Astrocyte (in vitro differentiated cells and primary cell): ENCODE data around the gene HACL1.

Experiments
- EZH2 ChIP-seq: IDR thresholded peaks from 2 replicates; pipeline ENCODE4 v1.6.1; 2012; ENCODE audit warnings: mild to moderate bottlenecking, low read length, inconsistent platforms; ENCODE audit not compliant: insufficient read depth
- TF ChIP-seq, protein P1 (sequence below): IDR thresholded peaks from 2 replicates; pipeline ENCODE4 v1.5.1; 2011; ENCODE audit warnings: low read depth, mild to moderate bottlenecking, inconsistent platforms, low read length, moderate library complexity; ENCODE audit not compliant: insufficient read depth

DNA sequence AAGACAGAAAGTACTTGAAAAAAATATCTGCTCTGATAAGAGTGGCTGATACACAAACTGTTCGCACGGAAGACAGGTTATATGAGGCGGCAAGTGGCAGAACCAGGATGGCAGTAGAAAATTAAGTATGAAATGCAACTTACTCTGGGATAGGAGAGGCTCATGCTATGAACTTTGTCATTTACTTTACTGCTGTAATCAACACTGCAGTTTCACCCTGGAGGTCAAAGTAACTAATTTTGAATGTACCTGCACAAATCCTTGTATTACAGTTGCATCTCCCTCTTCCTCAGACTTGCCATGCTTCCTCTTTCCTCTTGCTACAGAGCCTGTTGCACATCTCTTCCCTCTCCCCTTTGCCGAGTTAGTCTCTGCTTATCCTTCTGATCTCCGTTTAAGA lies 38.8 kb downstream of the HACL1 start:
- TF ChIP-seq, protein P1, sequence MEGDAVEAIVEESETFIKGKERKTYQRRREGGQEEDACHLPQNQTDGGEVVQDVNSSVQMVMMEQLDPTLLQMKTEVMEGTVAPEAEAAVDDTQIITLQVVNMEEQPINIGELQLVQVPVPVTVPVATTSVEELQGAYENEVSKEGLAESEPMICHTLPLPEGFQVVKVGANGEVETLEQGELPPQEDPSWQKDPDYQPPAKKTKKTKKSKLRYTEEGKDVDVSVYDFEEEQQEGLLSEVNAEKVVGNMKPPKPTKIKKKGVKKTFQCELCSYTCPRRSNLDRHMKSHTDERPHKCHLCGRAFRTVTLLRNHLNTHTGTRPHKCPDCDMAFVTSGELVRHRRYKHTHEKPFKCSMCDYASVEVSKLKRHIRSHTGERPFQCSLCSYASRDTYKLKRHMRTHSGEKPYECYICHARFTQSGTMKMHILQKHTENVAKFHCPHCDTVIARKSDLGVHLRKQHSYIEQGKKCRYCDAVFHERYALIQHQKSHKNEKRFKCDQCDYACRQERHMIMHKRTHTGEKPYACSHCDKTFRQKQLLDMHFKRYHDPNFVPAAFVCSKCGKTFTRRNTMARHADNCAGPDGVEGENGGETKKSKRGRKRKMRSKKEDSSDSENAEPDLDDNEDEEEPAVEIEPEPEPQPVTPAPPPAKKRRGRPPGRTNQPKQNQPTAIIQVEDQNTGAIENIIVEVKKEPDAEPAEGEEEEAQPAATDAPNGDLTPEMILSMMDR = no peak
- no peak for TF ChIP-seq EZH2
